Measurements from ENCODE around the gene SYTL2. TPM values are rescaled to one million over a fixed set of nuclear protein-coding genes. Genes with fewer than 3 reads are reported as not detected.

The SYTL2 gene
- total RNA-seq, 5 donors from 2014 or later (not counting 1 experiment from before 2014, with no cell fraction given), result 19.8 to 85.4 (median 31.3) TPM

DNA sequence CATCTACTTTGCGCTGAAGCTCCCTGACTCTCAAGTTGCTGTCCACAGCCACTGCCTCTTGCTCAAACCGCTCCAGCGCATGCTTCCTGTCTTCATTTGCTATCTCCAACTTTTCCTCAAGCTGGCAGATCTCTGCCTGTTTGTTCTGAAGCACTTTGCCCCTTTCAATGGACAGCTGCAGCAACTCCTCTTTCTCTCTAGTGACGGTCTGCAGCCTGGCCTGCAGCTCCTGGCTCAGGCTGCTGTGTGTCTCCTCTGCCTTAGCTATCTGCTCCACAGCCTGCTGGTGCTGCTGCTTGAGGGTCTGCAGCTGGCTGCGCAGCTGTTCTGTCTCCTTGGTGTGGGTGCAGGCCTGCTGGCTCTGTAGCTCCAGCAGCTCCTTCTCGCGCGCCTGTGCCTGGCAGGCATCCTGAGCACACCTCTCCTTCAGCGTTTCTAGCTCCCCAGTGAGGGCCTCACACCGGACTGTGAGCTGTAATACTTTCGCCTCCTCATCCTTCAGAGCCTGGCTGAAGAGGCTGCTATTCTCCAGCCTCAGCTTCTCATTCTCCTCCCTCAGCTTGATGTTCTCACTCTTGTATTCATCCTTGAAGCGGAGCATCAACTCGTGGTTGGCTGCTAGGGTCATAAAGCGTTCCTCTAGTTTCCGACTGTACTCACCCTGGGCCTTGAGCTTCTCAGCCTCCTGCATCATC, 125.7 kb downstream of the SYTL2 start:
- Mint-ChIP-seq H3K27me3 (peaks cover 2 to 4% of the 10 kb centered on the region in 2 donors), H3K27ac (peak overlapping the region in 1 of 2 donors; percentile 25), H3K36me3 (no peaks in the 10 kb centered on the region), H3K4me1 (peaks cover 8 to 16% (median 14%) of the 10 kb centered on the region in 3 donors), H3K9me3 (no peaks in the 10 kb centered on the region), H3K4me3 (no peak overlapping the region)
- no peak for DNase-seq
- Histone ChIP-seq H3K9me3 (no peaks in the 10 kb centered on the region), H3K4me1 (ENCODE audit: control insufficient read depth in 1 of 2, extremely low read depth in 1 of 2, insufficient read depth in 2 of 2, low read length in 2 of 2) (peaks cover 0 to 6% of the 10 kb centered on the region in 2 experiments), H3K4me3 (ENCODE audit: control insufficient read depth in 1 of 2, extremely low read depth in 1 of 2, low read length in 1 of 2) (no peak overlapping the region), H3K27me3 (replicated peaks in 1 of 2; ENCODE audit: control insufficient read depth in 2 of 2, extremely low read depth in 1 of 2, insufficient read depth in 2 of 2, low read length in 1 of 2) (peaks cover 0 to 8% of the 10 kb centered on the region in 2 experiments), H3K36me3 (ENCODE audit: control insufficient read depth in 2 of 2, extremely low read depth in 1 of 2, insufficient read depth in 1 of 2, low read length in 1 of 2) (no peaks in the 10 kb centered on the region), H3K27ac (ENCODE audit: low read length) (no peak overlapping the region)
- no peak for ATAC-seq (replicated peaks in 1 of 4)
- ChIA-PET POLR2A (no interaction called here), CTCF (interaction anchor here in 1 of 2 donors (1.0 kb wide), 1 partner anchor 80 kb away, joined by 3 read pairs; no protein-coding TSS in a partner anchor)
- 91% methylated on average over 15 of the region's 15 CpGs for WGBS (ENCODE audit: insufficient coverage)

DNA sequence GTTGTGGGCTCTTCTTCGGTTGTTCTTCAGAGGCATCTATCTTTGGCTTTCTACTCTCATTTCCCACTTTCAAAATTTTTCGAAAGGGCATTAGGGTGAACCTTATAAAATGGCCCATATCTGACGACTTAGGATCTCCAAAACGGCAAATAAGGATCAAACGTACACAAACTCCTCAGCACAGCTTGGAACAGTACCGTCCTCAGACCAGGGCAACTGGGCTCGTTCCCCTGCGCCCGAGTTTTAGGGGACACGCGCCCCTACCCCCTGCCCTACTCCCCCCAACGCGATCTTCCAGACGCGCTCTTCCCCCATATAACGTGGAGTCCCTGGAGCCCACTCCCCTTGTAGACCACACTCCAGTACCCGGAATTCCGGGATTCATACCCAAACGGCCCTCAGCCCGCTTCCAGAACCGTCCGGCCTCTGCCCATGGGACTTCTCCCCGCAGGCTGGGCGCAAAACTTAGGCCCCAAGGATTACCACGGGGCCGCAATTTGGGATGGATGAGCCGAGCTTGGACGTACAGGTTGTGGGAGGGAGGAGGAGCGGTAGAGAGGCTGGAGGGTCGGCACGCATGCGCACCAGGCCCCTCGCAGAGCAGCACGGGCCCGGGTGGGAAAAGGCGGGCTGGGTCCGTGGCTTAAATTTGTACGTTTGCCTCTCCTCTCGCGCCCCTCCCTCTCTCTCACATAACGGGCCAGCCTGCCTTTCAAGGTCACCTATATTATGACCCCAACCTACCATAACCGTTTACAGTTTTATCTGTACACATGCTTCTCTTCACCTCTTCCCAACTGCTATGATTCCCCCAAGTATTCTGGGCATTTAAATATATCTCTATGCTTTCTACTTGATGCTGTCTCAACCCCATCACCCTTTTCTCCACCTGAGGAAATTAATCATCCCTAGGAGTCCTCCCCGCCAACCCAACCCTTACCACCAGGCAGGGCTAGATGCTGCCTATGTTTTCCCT, 128.3 kb downstream of the SYTL2 start:
- ATAC-seq (replicated peaks in 1 of 4) (peak; percentile 77 to 93 (median 90)), DNase-seq (peak in 34 of 35 experiments; percentile 11 to 68 (median 43))
- WGBS (ENCODE audit: insufficient coverage), result 16% methylated on average over 32 of the region's 43 CpGs
- CTCF ChIA-PET, result no interaction called here
- Histone ChIP-seq H3K9me3 (no peaks in the 10 kb centered on the region), H3K4me3 (ENCODE audit: control insufficient read depth in 1 of 2, extremely low read depth in 1 of 2, low read length in 1 of 2) (peak overlapping the region; percentile 77 to 78), H3K4me1 (ENCODE audit: control insufficient read depth in 1 of 2, extremely low read depth in 1 of 2, insufficient read depth in 2 of 2, low read length in 2 of 2) (peaks cover 0 to 6% of the 10 kb centered on the region in 2 experiments), H3K36me3 (ENCODE audit: control insufficient read depth in 2 of 2, extremely low read depth in 1 of 2, insufficient read depth in 1 of 2, low read length in 1 of 2) (no peaks in the 10 kb centered on the region), H3K27me3 (replicated peaks in 1 of 2; ENCODE audit: control insufficient read depth in 2 of 2, extremely low read depth in 1 of 2, insufficient read depth in 2 of 2, low read length in 1 of 2) (peaks cover 0 to 8% of the 10 kb centered on the region in 2 experiments), H3K27ac (ENCODE audit: low read length) (peak overlapping the region; percentile 60)
- H3K4me1 Mint-ChIP-seq, result peaks cover 8 to 16% (median 14%) of the 10 kb centered on the region in 3 donors
- peaks cover 4% of the 10 kb centered on the region in 2 donors for H3K27me3 Mint-ChIP-seq
- H3K27ac Mint-ChIP-seq, result peak overlapping the region; percentile 9 to 71
- POLR2A ChIA-PET, result no interaction called here
- no peaks in the 10 kb centered on the region for H3K9me3 Mint-ChIP-seq
- peak overlapping the region; percentile 77 to 81 (median 79) for H3K4me3 Mint-ChIP-seq
- H3K36me3 Mint-ChIP-seq, result no peaks in the 10 kb centered on the region

DNA sequence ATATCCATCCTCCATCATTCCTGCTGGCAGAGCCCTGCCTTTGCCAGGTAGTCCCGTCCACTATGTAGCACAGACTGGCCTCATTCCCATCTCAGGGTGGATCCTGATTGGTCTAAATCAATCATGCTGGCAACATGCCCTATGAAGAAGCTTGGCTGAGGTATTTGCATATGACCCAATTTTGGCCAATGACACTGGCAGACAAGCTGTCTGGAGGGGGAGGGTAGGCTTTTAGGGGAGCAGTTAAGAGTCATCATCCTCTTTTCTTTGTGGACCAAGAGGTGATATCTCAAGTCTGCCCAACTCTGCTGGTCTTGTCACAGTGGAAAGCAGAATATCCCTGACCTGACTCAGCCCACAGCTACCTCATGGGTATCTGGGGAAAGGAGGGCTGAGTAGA, 130.0 kb downstream of the SYTL2 start:
- Mint-ChIP-seq H3K9me3 (no peaks in the 10 kb centered on the region), H3K36me3 (no peaks in the 10 kb centered on the region), H3K27ac (no peak overlapping the region), H3K4me1 (peaks cover 8 to 16% (median 14%) of the 10 kb centered on the region in 3 donors), H3K27me3 (peaks cover 4% of the 10 kb centered on the region in 2 donors), H3K4me3 (no peak overlapping the region)
- DNase-seq, result peak in 1 of 35 experiments; percentile 13
- POLR2A ChIA-PET, result interaction anchor here (0.5 to 1.3 kb wide), 3 partner anchors 21 to 420 kb away, joined by 3 to 4 read pairs (median 3); partner anchors contain the start of gene TMEM126A (in 1 of the 2)
- H3K36me3 ChIP-seq (ENCODE audit: control insufficient read depth in 2 of 2, extremely low read depth in 1 of 2, insufficient read depth in 1 of 2, low read length in 1 of 2), result no peaks in the 10 kb centered on the region
- H3K4me1 ChIP-seq (ENCODE audit: control insufficient read depth in 1 of 2, extremely low read depth in 1 of 2, insufficient read depth in 2 of 2, low read length in 2 of 2), result peaks cover 0 to 6% of the 10 kb centered on the region in 2 experiments
- CTCF ChIA-PET, result interaction anchor here in 1 of 2 donors (1.1 to 1.3 kb wide), 2 partner anchors 14 to 86 kb away, joined by 3 read pairs; no protein-coding TSS in a partner anchor
- no peak for ATAC-seq (replicated peaks in 1 of 4)
- no peak overlapping the region for H3K27ac ChIP-seq (ENCODE audit: low read length)
- peaks cover 0 to 8% of the 10 kb centered on the region in 2 experiments for H3K27me3 ChIP-seq (replicated peaks in 1 of 2; ENCODE audit: control insufficient read depth in 2 of 2, extremely low read depth in 1 of 2, insufficient read depth in 2 of 2, low read length in 1 of 2)
- H3K4me3 ChIP-seq (ENCODE audit: control insufficient read depth in 1 of 2, extremely low read depth in 1 of 2, low read length in 1 of 2), result no peak overlapping the region
- 100% methylated on average over 1 of the region's 1 CpG for WGBS (ENCODE audit: insufficient coverage)
- H3K9me3 ChIP-seq, result no peaks in the 10 kb centered on the region

DNA sequence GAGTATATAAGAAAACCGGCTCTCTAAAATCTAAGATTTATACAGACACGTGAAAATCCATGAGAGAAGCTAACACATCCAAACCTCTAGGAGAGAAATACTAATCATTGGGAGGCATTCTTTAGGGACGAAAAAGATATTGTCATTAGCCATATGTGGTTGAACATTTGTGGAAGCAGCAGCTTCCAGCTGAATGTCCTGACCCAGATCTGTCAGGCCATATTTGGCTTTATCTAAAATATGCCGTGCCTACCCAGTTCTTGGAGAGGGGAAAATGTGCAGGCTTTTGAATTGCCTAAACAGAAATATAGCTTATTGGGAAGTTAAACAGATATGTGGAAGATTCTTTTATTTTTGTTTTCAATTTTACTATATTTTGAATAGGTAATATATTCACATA, 131.4 kb downstream of the SYTL2 start:
- Histone ChIP-seq H3K27me3 (replicated peaks in 1 of 2; ENCODE audit: control insufficient read depth in 2 of 2, extremely low read depth in 1 of 2, insufficient read depth in 2 of 2, low read length in 1 of 2) (peaks cover 0 to 8% of the 10 kb centered on the region in 2 experiments), H3K4me1 (ENCODE audit: control insufficient read depth in 1 of 2, extremely low read depth in 1 of 2, insufficient read depth in 2 of 2, low read length in 2 of 2) (peaks cover 0 to 6% of the 10 kb centered on the region in 2 experiments), H3K27ac (ENCODE audit: low read length) (no peak overlapping the region), H3K9me3 (no peaks in the 10 kb centered on the region), H3K4me3 (ENCODE audit: control insufficient read depth in 1 of 2, extremely low read depth in 1 of 2, low read length in 1 of 2) (no peak overlapping the region), H3K36me3 (ENCODE audit: control insufficient read depth in 2 of 2, extremely low read depth in 1 of 2, insufficient read depth in 1 of 2, low read length in 1 of 2) (no peaks in the 10 kb centered on the region)
- ATAC-seq (replicated peaks in 1 of 4), result no peak
- Mint-ChIP-seq H3K4me1 (peaks cover 8 to 16% (median 14%) of the 10 kb centered on the region in 3 donors), H3K27me3 (peaks cover 4% of the 10 kb centered on the region in 2 donors), H3K9me3 (no peaks in the 10 kb centered on the region), H3K36me3 (no peaks in the 10 kb centered on the region), H3K27ac (no peak overlapping the region), H3K4me3 (no peak overlapping the region)
- no CpG with 5 or more reads among the region's 4 CpGs for WGBS (ENCODE audit: insufficient coverage)
- no peak for DNase-seq
- ChIA-PET POLR2A (interaction anchor here in 1 of 2 donors (1.1 to 1.3 kb wide), 2 partner anchors 19 to 30 kb away, joined by 4 read pairs; no protein-coding TSS in a partner anchor), CTCF (interaction anchor here (0.6 to 0.7 kb wide), 2 partner anchors 16 to 74 kb away, joined by 3 to 6 read pairs; no protein-coding TSS in a partner anchor)

DNA sequence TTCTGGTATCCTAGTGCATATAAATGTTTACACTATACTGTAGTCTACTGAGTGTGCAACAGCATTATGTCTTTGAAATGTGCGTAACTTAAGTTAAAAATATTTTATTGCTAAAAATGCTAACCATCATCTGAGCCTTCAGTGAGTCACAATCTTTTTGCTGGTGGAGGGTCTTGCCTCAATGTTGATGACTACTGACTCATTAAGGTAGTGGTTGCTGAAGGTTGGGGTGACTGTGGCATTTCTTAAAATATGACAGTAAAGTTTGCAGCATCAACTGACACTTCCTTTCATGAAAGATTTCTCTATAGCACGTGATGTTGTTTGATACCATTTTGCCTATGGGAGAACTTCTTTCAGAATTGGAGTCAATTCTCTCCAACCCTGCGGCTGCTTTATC, 137.5 kb downstream of the SYTL2 start:
- Mint-ChIP-seq H3K27ac (no peak overlapping the region), H3K4me3 (no peak overlapping the region), H3K9me3 (no peaks in the 10 kb centered on the region), H3K27me3 (peaks cover 0 to 5% of the 10 kb centered on the region in 2 donors), H3K4me1 (no peaks in the 10 kb centered on the region), H3K36me3 (no peaks in the 10 kb centered on the region)
- no peak overlapping the region for H3K4me3 ChIP-seq (ENCODE audit: control insufficient read depth in 1 of 2, extremely low read depth in 1 of 2, low read length in 1 of 2)
- H3K36me3 ChIP-seq (ENCODE audit: control insufficient read depth in 2 of 2, extremely low read depth in 1 of 2, insufficient read depth in 1 of 2, low read length in 1 of 2), result no peaks in the 10 kb centered on the region
- ChIA-PET POLR2A (interaction anchor here in 1 of 2 donors (0.6 kb wide), 1 partner anchor 12 kb away, joined by 3 read pairs; no protein-coding TSS in a partner anchor), CTCF (no interaction called here)
- no peaks in the 10 kb centered on the region for H3K9me3 ChIP-seq
- ATAC-seq (replicated peaks in 1 of 4) (no peak), DNase-seq (no peak)
- peaks cover 0 to 5% of the 10 kb centered on the region in 2 experiments for H3K27me3 ChIP-seq (replicated peaks in 1 of 2; ENCODE audit: control insufficient read depth in 2 of 2, extremely low read depth in 1 of 2, insufficient read depth in 2 of 2, low read length in 1 of 2)
- no peaks in the 10 kb centered on the region for H3K4me1 ChIP-seq (ENCODE audit: control insufficient read depth in 1 of 2, extremely low read depth in 1 of 2, insufficient read depth in 2 of 2, low read length in 2 of 2)
- no peak overlapping the region for H3K27ac ChIP-seq (ENCODE audit: low read length)
- no CpG with 5 or more reads among the region's 3 CpGs for WGBS (ENCODE audit: insufficient coverage)

Data from T-cell (primary cell).